ENCODE data around the gene CLPX. TPM values are rescaled to one million over a fixed set of nuclear protein-coding genes. Genes with fewer than 3 reads are reported as not detected.
A peak's percentile ranks its signal among the peaks of the same experiment; 100 is the strongest.

Gene CLPX
- total and polyA plus RNA-seq, 9 of the 15 experiments (the other 6 are each of a cell fraction or from before 2014, with no cell fraction given) = 11.2 to 83.3 (median 51.3) TPM

DNA sequence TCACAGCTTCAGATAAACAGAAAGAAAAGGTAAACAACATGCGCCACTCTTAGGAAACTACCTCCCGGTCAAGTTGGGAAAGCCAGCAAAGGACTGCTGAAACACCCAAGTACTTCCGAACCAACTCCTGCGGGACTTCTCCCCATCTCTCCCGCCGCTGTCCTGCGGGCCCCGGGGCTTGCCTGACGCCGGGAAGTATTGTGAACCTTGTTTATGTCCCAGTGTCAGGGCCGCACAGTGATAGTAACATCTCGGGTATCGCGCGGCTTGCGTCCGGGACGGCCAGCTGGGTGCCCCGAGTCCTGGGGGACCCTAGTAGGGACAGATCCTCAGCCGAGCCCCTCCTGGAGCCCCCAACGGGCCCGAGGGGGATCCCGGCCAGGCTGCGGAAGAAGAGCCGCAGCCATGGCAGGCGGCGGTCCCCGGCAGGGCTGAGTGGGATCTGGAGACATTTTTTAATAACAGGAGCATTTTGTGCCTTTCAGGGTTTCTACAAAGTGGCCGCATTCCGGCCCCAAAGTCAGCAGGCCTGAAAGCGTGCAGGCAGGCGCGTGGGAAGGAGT is 756 bp downstream of the CLPX start (continued):
- TF ChIP-seq RBBP5 (IDR thresholded peaks at IDR 0.05; ENCODE audit: borderline replicate concordance, insufficient read depth, low read length, poor library complexity, severe bottlenecking) = peak; percentile 57
- TF ChIP-seq ZNF766 (CRISPR knock-in tag; conservative IDR thresholded peaks at IDR 0.05) = no peak
- no peak for TF ChIP-seq TCF7L2 (IDR thresholded peaks at IDR 0.05; ENCODE audit: low read depth, low read length)
- TF ChIP-seq MAFF (IDR thresholded peaks at IDR 0.05; ENCODE audit: low read length) = no peak
- TF ChIP-seq HNRNPLL (IDR thresholded peaks at IDR 0.05; ENCODE audit: low read depth, low read length, poor library complexity, severe bottlenecking) = peak; percentile 25
- TF ChIP-seq ZFX (CRISPR knock-in tag; IDR thresholded peaks at IDR 0.05) = no peak; the same call in 1 of the 2 replicates
- TF ChIP-seq, protein P1, sequence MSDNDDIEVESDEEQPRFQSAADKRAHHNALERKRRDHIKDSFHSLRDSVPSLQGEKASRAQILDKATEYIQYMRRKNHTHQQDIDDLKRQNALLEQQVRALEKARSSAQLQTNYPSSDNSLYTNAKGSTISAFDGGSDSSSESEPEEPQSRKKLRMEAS (CRISPR knock-in tag; IDR thresholded peaks at IDR 0.05) = 0 out of 2 replicates have a peak, but pooled peaks have one; percentile 44
- TF ChIP-seq CEBPB (tag; IDR thresholded peaks at IDR 0.05) = no peak
- TF ChIP-seq ZNF311 (CRISPR knock-in tag; IDR thresholded peaks at IDR 0.05) = no peak
- peak; percentile 39 for TF ChIP-seq POLR2G (IDR thresholded peaks at IDR 0.05; ENCODE audit: low read depth, low read length)
- no peak for TF ChIP-seq SIRT6 (IDR thresholded peaks at IDR 0.05; ENCODE audit: low read depth, low read length)
- no peak for TF ChIP-seq GABPA (tag; conservative IDR thresholded peaks at IDR 0.05; ENCODE audit: low read depth)
- TF ChIP-seq PHF8 (IDR thresholded peaks at IDR 0.05; ENCODE audit: borderline replicate concordance, low read length) = peak; percentile 17; the same call in 1 of the 2 replicates
- TF ChIP-seq, protein P2, sequence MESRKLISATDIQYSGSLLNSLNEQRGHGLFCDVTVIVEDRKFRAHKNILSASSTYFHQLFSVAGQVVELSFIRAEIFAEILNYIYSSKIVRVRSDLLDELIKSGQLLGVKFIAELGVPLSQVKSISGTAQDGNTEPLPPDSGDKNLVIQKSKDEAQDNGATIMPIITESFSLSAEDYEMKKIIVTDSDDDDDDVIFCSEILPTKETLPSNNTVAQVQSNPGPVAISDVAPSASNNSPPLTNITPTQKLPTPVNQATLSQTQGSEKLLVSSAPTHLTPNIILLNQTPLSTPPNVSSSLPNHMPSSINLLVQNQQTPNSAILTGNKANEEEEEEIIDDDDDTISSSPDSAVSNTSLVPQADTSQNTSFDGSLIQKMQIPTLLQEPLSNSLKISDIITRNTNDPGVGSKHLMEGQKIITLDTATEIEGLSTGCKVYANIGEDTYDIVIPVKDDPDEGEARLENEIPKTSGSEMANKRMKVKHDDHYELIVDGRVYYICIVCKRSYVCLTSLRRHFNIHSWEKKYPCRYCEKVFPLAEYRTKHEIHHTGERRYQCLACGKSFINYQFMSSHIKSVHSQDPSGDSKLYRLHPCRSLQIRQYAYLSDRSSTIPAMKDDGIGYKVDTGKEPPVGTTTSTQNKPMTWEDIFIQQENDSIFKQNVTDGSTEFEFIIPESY (CRISPR knock-in tag; IDR thresholded peaks at IDR 0.05) = 0 out of 2 replicates have a peak, but pooled peaks have one; percentile 7
- TF ChIP-seq TBP (optimal IDR thresholded peaks at IDR 0.05; ENCODE audit: low read depth, low read length) = peak; percentile 18
- no peak for TF ChIP-seq ZNF124 (CRISPR knock-in tag; IDR thresholded peaks at IDR 0.05)
- peak; percentile 8 for TF ChIP-seq CXXC5 (CRISPR knock-in tag; IDR thresholded peaks at IDR 0.05)
- TF ChIP-seq, protein P3, sequence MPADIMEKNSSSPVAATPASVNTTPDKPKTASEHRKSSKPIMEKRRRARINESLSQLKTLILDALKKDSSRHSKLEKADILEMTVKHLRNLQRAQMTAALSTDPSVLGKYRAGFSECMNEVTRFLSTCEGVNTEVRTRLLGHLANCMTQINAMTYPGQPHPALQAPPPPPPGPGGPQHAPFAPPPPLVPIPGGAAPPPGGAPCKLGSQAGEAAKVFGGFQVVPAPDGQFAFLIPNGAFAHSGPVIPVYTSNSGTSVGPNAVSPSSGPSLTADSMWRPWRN (IDR thresholded peaks at IDR 0.05; ENCODE audit: low read depth) = 0 out of 2 replicates have a peak, but pooled peaks have one; percentile 10
- no peak for TF ChIP-seq CBFA2T3 (IDR thresholded peaks at IDR 0.05)
- no peak for TF ChIP-seq YBX1 (IDR thresholded peaks at IDR 0.05)
- TF ChIP-seq, protein P4, sequence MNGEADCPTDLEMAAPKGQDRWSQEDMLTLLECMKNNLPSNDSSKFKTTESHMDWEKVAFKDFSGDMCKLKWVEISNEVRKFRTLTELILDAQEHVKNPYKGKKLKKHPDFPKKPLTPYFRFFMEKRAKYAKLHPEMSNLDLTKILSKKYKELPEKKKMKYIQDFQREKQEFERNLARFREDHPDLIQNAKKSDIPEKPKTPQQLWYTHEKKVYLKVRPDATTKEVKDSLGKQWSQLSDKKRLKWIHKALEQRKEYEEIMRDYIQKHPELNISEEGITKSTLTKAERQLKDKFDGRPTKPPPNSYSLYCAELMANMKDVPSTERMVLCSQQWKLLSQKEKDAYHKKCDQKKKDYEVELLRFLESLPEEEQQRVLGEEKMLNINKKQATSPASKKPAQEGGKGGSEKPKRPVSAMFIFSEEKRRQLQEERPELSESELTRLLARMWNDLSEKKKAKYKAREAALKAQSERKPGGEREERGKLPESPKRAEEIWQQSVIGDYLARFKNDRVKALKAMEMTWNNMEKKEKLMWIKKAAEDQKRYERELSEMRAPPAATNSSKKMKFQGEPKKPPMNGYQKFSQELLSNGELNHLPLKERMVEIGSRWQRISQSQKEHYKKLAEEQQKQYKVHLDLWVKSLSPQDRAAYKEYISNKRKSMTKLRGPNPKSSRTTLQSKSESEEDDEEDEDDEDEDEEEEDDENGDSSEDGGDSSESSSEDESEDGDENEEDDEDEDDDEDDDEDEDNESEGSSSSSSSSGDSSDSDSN (IDR thresholded peaks at IDR 0.05; ENCODE audit: borderline replicate concordance in 1 of 2, low read depth in 2 of 2, low read length in 2 of 2) = peak; percentile 76 to 78; a peak in 3 of 4 replicates
- TF ChIP-seq ARNT (IDR thresholded peaks at IDR 0.05) = no peak

All from K562 (cell line).